T-helper 2 cell treated with Interferon-gamma antibody and Interleukin-4, amounts not matched to agents 5 μg/mL and 100 μg/mL, for 36 hours (primary cell): ENCODE results near the gene PTPRN2.
"Not testable (repeated sequence)": the region's sequence is repeated elsewhere in the genome, so short reads cannot be mapped to it uniquely, and the experiment has no call there.

Experiments
- DNase-seq: peaks from one replicate; pipeline ENCODE4 v3.0.0; 2021; ENCODE audit warnings: low spot score
- H3K27ac Mint-ChIP-seq: one replicate; pipeline ENCODE4 v1.8.0; 2021; ENCODE audit warnings: mild to moderate bottlenecking, mixed read lengths
- H3K27me3 Mint-ChIP-seq: one replicate; pipeline ENCODE4 v1.8.0; 2021; ENCODE audit warnings: low read depth, mixed read lengths
- H3K36me3 Mint-ChIP-seq: one replicate; pipeline ENCODE4 v1.8.0; 2021; ENCODE audit warnings: low read depth, mixed read lengths
- H3K4me1 Mint-ChIP-seq: one replicate; pipeline ENCODE4 v1.8.0; 2021; ENCODE audit warnings: low read depth, mixed read lengths
- H3K4me3 Mint-ChIP-seq: one replicate; pipeline ENCODE4 v1.8.0; 2022; ENCODE audit warnings: mild to moderate bottlenecking, moderate library complexity, mixed read lengths
- H3K9me3 Mint-ChIP-seq: one replicate; pipeline ENCODE4 v1.8.0; 2021; ENCODE audit warnings: mixed read lengths

Gene PTPRN2

DNA sequence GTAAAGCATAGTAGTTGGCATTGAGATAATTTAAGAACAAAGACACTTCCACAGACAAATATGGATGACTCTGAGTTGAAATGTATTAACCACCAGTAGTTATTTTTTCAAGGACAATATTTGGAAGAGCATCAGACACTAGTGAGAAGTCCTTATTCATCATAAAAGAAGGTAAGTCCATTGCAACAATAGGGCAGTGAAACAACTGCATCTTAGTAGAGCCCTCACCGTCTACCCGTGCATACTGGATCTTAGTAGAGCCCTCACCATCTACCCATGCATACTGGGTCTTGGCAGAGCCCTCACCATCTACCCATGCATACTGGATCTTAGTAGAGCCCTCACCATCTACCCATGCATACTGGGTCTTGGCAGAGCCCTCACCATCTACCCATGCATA is 892.0 kb downstream of the PTPRN2 start:
- H3K4me3 Mint-ChIP-seq, H3K27ac Mint-ChIP-seq, H3K9me3 Mint-ChIP-seq, H3K4me1 Mint-ChIP-seq, DNase-seq, H3K36me3 Mint-ChIP-seq: not testable (repeated sequence)
- H3K27me3 Mint-ChIP-seq = peaks cover 33% of the 10 kb centered on the region

- DNase-seq = no peak
- Mint-ChIP-seq H3K9me3 (no peaks in the 10 kb centered on the region), H3K4me1 (peaks cover 5% of the 10 kb centered on the region), H3K27me3 (peaks cover 39% of the 10 kb centered on the region), H3K27ac (no peak overlapping the region), H3K36me3 (no peaks in the 10 kb centered on the region), H3K4me3 (no peak overlapping the region)
These were observed 893.3 kb downstream of the PTPRN2 start for GRCh38 chr7:157694376-157694665.

DNA sequence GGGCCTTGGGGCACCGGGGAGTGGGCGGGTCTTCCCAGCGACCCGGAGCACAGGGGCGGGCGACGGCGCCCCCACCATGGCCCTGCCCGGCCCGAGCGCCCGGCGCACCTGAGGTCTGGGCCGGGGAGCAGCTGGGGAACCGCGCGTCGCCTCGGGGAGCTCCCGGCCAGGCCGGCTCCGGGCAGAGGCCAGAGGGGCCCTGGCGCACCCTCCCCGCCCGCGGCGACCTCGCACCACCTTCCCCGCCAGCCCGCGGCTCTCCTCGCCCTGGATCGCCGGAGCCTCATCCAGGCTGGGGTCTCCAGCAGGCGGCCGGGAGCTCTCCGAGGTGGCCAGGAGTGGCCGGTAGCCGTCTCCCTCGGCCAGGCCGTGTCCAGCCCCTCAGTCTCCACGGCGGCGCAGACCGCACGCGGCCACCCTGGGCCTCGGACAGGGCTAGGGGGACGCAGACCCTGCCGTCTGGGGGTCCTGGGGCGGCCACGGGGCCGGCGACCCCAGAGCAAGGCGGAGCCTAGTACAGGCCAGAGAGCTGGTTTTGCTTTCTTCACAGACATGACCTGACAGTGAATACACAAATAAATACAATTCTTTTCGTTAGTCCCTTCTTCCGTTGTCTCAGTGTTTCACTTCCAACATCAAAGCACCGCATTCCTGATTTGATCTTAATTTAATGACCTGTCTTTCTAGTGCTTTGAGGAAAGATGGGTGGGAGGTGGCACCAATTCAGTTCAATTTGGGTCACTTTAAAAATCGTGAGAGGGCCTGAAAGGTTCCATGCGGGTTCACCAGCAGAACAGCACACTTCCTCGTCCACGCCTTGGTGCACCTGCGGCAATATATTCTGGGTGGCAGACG is 893.9 kb downstream of the PTPRN2 start:
- H3K4me1 Mint-ChIP-seq = peaks cover 5% of the 10 kb centered on the region
- no peak overlapping the region for H3K27ac Mint-ChIP-seq
- H3K36me3 Mint-ChIP-seq = no peaks in the 10 kb centered on the region
- DNase-seq = no peak
- peaks cover 39% of the 10 kb centered on the region for H3K27me3 Mint-ChIP-seq
- peak overlapping the region; percentile 43 for H3K4me3 Mint-ChIP-seq
- no peaks in the 10 kb centered on the region for H3K9me3 Mint-ChIP-seq

DNA sequence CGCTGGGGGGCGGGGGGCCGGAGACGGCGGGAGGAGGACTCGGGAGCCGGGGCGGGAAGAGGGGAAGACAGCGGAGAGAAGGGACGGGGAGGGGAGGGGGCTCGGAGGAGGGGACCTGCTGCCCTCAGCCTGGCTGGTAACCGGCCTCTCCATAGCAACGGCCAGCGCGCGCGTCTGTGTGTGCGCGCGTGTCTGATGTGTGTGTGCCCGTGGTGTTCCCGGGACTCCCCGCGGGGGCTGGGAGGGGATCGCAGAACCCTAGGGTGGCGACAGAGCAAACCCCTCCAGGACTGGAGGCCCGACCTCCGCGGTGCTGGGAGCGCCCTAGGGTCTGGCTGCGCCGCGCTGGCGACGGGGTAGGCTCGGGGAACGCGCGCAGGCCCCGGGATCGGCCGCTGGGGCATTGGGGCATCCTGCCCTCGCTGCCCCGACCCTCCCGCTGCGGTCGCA is 894.5 kb downstream of the PTPRN2 start:
- Mint-ChIP-seq H3K4me1 (peaks cover 5% of the 10 kb centered on the region), H3K27me3 (peaks cover 45% of the 10 kb centered on the region), H3K36me3 (no peaks in the 10 kb centered on the region), H3K27ac (no peak overlapping the region), H3K9me3 (no peaks in the 10 kb centered on the region), H3K4me3 (no peak overlapping the region)
- DNase-seq = no peak

DNA sequence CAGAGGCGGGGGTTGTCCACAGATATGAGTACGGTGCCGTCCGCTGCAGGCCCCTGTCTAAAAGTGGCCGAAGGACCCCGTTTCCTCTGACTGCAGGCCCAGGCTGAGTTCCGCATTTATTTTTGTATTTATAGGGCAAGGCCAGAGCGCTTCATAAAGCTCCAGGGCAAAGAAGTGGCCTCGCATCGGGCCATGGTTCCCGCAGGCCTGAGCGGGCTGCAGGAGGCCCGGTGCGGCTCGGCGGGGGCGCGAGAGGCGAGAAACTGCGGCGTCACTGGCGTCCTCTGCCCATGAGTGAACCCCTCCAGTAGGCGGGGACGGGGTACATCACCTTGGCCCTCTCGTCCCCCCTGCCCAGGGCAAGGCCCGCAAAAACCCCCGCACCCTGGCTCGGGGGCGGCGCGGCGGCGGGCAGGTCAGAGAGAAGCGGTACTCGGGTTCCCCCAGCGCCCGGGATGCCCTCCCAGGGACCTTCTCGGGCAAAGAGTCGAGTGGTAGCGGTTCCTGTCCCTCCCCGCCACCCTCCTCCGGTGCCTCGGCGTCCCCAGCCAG is 895.1 kb downstream of the PTPRN2 start:
- no peaks in the 10 kb centered on the region for H3K36me3 Mint-ChIP-seq
- H3K9me3 Mint-ChIP-seq = no peaks in the 10 kb centered on the region
- no peak for DNase-seq
- H3K27ac Mint-ChIP-seq = no peak overlapping the region
- H3K4me3 Mint-ChIP-seq = no peak overlapping the region
- peaks cover 5% of the 10 kb centered on the region for H3K4me1 Mint-ChIP-seq
- peaks cover 48% of the 10 kb centered on the region for H3K27me3 Mint-ChIP-seq

GRCh38 chr7:157691586-157692459 is 895.8 kb downstream of the PTPRN2 start:
- H3K4me1 Mint-ChIP-seq = peaks cover 5% of the 10 kb centered on the region
- H3K4me3 Mint-ChIP-seq = peak overlapping the region; percentile 40
- no peaks in the 10 kb centered on the region for H3K36me3 Mint-ChIP-seq
- DNase-seq = no peak
- H3K27me3 Mint-ChIP-seq = peaks cover 56% of the 10 kb centered on the region
- H3K27ac Mint-ChIP-seq = no peak overlapping the region
- no peaks in the 10 kb centered on the region for H3K9me3 Mint-ChIP-seq

DNA sequence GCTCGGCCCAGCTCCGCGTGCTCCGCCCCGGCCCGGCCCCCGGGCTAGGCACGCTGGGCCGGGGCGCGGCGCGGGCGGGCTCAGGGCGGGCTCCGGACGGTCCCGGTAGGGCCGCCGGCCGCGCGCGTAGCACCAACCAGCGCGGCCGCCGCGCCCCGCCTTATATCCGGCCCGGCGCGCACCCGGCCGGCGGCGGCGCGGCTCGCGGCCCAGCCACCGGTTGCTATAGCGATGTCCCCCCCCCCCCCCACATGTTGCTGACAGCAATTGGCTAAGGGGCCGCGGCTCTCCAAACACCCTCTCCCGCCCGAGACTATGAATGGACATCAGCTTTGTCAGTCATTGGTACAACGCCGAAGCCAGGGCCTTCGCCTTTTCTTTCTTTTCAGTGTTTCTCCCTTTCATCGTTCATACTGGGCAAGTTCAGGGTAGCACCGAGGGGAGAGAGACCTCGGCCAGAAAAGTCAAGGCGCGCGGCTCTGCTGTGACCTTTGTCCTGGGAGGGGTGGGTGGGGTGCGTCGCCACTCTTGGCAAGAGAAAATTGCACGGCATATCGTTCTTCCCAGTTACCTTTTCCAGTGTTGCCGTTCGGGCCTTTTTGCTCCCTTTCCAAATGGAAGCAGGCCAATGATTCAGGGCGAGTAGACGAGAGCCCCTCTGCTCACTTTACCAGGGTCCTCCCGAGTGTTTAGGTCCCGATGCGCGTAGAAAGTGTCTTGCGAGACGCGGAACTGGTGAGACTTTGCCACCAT is 896.6 kb downstream of the PTPRN2 start:
- no peaks in the 10 kb centered on the region for H3K36me3 Mint-ChIP-seq
- H3K27ac Mint-ChIP-seq = no peak overlapping the region
- H3K4me1 Mint-ChIP-seq = peaks cover 9% of the 10 kb centered on the region
- peaks cover 64% of the 10 kb centered on the region for H3K27me3 Mint-ChIP-seq
- peak overlapping the region; percentile 40 for H3K4me3 Mint-ChIP-seq
- DNase-seq = no peak
- no peaks in the 10 kb centered on the region for H3K9me3 Mint-ChIP-seq

GRCh38 chr7:157690058-157690832 is 897.4 kb downstream of the PTPRN2 start:
- Mint-ChIP-seq H3K36me3 (no peaks in the 10 kb centered on the region), H3K27me3 (peaks cover 62% of the 10 kb centered on the region), H3K4me1 (peaks cover 9% of the 10 kb centered on the region), H3K9me3 (no peaks in the 10 kb centered on the region), H3K4me3 (peak overlapping the region; percentile 59), H3K27ac (no peak overlapping the region)
- DNase-seq = no peak

- Mint-ChIP-seq H3K4me3 (peak overlapping the region; percentile 34), H3K4me1 (peaks cover 9% of the 10 kb centered on the region), H3K27me3 (peaks cover 57% of the 10 kb centered on the region), H3K27ac (no peak overlapping the region), H3K9me3 (no peaks in the 10 kb centered on the region), H3K36me3 (no peaks in the 10 kb centered on the region)
- no peak for DNase-seq
These were observed 898.2 kb downstream of the PTPRN2 start for GRCh38 chr7:157689269-157690057.

- no peaks in the 10 kb centered on the region for H3K9me3 Mint-ChIP-seq
- H3K4me1 Mint-ChIP-seq = peaks cover 9% of the 10 kb centered on the region
- H3K27me3 Mint-ChIP-seq = peaks cover 55% of the 10 kb centered on the region
- DNase-seq = no peak
- no peak overlapping the region for H3K27ac Mint-ChIP-seq
- no peaks in the 10 kb centered on the region for H3K36me3 Mint-ChIP-seq
- H3K4me3 Mint-ChIP-seq = peak overlapping the region; percentile 36
These were observed 898.9 kb downstream of the PTPRN2 start for GRCh38 chr7:157688533-157689268.

- no peak for DNase-seq
- Mint-ChIP-seq H3K4me1 (peaks cover 12% of the 10 kb centered on the region), H3K27me3 (peaks cover 61% of the 10 kb centered on the region), H3K4me3 (peak overlapping the region; percentile 15), H3K9me3 (no peaks in the 10 kb centered on the region), H3K36me3 (no peaks in the 10 kb centered on the region), H3K27ac (no peak overlapping the region)
These were observed 899.6 kb downstream of the PTPRN2 start for GRCh38 chr7:157687845-157688532.
